MM.1S (cell line): Measurements from ENCODE around the gene KRT37.

Experiments
- CTCF ChIP-seq: fragments of 300-600 bp; sonication (generic); IDR thresholded peaks from 2 replicates; pipeline ENCODE4 v1.5.1; 2016; ENCODE audit warnings: antibody characterized with exemption, low read length, mixed read lengths
- EZH2phosphoT487 ChIP-seq: fragments of 300-600 bp; sonication (generic); IDR thresholded peaks from 2 replicates; pipeline ENCODE4 v1.6.1; 2018; ENCODE audit warnings: antibody characterized with exemption, low read length

- TF ChIP-seq CTCF = no peak
- no peak for TF ChIP-seq EZH2phosphoT487
Observed at GRCh38 chr17:41442739-41443138, 18.4 kb upstream of the KRT37 start.
